Activated CD4-positive, CD25-positive, alpha-beta regulatory T cell (primary cell): ENCODE data around the gene FGF11.

ENCODE experiments used
- DNase-seq, 4 experiments: peaks; one replicate each; lab custom pipeline; 2025; lab: John Stamatoyannopoulos, UW

FGF11 gene

DNA sequence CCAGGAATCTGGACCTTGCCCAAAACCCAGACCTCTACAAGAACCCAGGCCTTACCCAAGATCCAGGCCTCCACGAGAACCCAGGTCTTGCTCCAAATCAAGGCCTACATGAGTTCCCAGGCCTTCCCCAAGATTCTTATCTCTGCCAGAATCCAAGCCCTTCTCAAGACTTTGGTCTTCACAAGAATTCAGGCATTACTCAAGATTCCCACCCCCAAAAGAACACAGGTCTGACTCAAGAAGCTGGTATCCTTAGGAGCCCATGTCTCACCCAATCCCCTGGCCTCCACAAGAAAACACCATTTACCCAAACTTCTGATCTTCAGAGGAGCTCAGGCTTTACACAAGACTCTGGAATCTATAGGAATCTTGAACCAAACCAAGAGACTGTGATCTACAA is 8.1 kb upstream of the FGF11 start:
- DNase-seq: no peak

DNA sequence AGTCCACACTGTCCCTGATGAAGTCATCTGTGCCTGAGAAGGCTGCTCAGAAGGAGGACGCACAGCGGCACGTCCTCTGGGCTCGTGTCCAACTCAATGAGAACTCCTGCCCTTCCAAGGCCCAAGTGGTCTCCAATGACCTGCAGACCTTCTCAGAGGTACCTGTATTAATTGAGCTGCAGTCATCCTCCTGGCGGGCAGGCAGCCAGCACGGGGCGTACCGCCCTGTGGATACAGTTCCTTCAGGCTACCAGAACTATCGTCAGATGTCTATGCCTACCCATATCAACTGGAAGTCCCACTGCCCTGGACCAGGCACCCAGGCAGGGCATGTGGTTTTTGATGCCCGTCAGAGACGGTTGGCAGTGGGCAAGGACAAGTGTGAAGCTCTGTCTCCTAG is 7.0 kb upstream of the FGF11 start:
- no peak for DNase-seq

DNA sequence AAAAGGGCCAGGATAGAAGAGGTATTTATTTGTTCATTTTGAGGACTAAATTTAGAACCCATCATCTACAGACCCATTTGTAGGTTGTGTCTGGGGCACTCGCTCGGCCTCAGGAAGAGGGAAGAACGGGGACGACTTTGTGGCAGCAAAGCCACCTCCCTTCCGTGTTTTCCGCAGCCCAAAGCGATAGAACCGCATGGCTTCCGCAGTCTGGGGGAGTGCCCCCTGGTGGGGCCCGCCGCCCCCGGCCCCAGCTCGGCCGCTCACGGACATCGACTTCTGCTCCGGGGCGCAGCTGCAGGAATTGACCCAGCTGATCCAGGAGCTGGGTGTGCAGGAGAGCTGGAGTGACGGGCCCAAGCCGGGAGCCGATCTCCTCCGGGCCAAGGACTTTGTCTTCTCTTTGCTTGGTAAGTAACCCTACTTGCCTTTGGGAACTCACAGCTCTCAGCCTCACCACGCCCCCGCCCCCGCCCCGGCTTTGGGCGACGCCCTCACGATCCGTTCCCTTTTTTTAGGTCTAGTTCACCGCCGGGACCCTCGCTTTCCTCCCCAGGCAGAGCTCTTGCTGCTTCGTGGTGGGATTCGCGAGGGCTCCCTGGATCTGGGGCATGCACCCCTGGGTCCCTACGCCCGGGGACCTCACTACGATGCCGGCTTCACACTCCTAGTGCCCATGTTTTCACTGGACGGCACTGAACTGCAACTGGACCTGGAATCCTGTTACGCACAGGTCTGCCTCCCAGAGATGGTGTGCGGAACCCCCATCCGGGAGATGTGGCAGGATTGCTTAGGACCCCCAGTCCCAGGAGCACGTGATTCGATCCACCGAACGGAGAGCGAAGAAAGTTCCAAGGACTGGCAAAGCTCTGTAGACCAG is 3.4 kb upstream of the FGF11 start:
- DNase-seq: peak in 2 of 4 experiments; percentile 35 to 51

DNA sequence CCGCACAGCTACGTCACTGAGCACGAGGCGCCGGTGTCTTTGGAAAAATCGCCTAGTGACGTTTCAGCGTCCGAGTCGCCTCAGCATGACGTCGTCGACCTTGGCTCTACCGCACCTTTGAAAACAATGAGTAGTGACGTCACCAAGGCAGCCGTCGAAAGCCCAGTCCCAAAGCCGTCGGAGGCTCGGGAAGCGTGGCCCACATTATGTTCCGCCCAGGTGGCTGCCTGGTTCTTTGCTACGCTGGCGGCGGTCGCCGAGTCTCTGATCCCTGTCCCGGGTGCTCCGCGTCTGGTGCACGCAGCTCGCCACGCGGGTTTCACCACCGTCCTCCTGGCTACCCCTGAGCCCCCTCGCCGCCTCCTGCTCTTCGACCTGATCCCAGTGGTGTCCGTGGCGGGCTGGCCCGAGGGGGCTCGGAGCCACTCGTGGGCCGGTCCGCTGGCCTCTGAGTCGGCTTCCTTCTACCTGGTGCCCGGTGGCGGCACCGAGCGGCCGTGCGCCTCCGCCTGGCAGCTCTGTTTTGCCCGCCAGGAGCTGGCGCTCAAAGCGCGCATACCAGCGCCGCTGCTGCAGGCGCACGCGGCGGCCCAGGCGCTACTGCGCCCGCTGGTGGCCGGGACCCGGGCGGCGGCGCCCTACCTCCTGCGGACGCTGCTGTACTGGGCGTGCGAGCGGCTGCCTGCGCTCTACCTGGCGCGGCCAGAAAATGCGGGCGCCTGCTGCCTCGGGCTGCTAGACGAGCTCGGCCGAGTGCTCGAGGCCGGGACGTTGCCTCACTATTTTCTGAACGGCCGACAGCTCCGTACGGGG is 2.5 kb upstream of the FGF11 start:
- peak; percentile 48 to 76 (median 68) for DNase-seq

DNA sequence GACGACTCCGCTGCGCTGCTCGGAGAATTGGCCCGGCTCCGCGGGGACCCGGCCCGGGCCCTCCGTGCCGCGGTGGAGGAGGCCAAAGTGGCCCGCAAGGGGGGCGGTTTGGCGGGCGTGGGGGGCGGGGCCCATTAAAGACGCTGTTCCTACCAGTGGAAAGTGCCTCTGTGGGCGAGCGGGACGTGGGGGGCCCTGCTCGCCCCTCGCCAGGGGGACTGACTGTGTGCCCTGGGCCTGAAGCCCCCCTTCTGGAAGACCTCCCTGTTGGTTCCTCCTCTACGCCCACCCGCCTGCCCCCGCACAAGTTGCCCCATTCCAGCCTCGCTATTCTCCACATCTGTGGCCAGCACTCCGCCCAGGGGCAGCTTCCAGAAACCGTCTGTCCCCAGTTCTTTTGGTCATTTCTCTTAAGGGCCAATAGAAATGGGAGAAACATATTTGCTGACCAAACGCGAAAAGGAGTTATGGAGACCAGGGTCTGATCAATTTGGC is 1.9 kb upstream of the FGF11 start:
- DNase-seq: no peak

DNA sequence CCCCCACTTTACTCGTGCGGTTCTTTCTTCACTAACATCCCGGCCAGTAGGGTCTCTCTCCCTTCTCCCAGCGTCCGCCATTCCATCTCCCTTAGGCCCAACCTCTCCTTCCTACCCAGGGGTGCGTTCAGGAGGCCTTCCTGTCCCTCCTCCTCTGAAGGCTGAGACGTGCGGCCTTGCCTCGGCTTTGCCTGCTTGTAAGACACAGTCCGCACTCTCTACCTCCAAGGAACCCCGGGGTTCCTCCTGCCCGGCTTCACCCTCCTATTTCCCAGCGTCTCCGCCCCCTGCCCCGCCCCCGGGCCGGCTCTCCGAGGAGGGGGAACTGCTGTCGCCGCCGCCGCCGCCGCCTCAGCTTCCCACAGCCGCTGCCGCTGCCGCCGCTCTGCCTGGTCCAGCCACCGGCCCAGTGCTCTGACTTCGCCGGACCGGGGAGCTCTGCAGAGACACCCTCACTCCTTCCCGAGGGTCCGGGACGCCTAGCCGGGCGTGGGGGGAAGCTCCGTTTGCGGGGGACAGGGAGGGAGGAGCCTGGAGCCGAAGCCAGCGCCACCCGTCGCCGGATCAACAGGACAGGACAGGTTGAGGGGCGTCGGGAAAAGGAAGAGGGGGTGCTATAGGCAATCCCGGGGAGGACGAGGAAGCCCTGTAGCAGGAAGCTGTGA is 1.2 kb upstream of the FGF11 start:
- peak in 1 of 4 experiments; percentile 19 for DNase-seq

DNA sequence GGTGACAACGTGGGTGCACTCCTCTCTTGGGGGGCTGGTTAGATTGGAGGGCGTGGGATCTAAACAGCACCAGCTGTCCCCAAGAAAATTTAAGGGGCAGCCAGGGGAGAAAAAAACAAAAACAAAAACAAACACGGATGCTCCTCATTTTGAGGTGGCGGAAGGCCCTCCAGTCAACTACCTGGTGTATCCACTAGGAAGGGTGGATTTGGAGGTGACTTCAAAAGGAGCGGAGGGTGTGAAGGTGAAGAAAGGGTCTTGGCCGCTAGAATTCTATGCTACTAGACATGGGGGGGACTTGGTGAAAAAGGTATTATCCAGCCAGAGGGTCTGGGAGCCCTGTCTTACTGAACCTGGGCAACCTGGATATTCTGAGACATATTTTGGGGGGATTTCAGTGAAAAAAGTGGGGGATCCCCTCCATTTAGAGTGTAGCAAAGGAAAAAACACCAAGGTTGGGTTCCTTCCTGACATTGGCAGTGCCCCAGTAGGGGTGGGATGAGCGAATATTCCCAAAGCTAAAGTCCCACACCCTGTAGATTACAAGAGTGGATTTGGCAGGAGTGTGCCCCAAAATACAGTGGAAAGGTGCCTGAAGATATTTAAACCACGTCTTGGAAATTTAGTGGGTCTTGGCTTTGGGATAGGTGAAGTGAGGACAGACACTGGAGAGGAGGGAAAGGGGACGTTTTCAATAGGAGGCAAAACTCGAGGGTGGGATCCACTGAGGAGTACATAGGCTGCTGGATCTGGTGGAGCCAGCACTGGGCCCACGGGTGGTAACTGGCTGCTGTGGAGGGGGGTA is 454 bp upstream of the FGF11 start:
- no peak for DNase-seq

DNA sequence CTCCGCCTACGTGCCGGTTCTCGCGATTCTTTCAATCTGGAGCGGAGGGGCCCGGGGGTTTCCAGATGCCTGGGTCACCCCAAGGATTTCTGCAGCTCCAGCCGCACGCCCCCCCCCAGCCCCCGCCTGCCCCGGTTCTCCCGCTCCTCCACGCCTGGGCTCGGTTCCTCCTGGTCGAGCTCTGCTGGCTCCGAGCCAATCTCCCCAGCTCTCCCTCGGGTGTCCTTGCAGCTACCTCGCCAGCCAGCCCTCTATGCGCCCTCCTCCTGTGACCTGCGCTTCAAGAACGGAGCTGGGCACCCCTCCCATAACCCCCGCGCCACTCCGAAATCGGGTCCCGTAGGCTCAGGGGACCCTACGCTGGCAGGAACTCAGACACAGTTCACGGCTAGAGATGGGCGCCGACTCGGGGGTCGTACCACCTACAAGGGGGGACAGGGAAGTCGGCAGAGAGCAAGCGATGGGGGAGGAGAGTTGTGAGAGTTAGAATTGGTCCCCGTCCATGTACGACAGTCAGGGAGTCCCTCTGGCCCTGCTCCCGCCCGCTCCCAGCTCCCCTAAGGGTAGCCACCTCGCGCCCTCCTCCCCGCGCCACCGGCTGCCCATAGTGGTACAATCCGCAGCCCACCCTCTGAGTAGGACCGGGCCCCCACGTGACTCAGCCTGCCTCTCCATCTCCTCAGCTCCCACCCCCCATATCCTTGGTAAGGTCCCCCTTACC is 961 bp downstream of the FGF11 start:
- no peak for DNase-seq

DNA sequence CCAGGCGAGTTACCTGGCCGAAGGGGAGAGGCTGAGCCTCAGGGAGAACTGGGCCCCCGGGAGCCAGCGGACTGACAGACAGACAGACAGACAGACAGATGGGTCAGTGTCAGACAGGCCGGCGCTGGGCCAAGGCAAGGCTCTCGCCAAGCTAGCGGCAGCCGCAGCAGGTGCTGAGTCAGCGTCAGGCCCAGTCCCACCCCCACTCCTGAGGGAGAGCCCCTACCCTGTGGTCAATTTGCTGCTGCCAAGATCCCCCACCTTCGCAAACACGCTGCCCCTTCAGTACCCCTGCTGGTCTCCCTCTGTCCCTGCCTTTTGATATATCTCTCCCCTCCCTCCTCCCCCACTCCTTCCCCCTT is 1.5 kb downstream of the FGF11 start:
- no peak for DNase-seq

DNA sequence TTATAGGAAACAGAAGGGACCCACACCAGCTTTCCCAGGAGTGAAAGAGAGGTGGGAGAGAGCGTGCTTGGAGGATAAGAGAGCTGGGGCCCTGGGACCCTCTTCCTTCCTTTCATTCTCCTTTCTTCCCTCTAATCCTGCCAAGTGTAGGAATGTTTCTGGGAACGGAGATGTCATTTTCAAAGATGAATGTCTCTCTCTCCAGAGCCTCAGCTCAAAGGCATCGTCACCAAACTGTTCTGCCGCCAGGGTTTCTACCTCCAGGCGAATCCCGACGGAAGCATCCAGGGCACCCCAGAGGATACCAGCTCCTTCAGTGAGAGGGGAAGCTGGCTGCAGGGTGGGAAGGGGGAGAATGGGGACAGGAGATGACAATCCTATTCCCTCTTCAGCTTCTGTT is 2.0 kb downstream of the FGF11 start:
- no peak for DNase-seq

DNA sequence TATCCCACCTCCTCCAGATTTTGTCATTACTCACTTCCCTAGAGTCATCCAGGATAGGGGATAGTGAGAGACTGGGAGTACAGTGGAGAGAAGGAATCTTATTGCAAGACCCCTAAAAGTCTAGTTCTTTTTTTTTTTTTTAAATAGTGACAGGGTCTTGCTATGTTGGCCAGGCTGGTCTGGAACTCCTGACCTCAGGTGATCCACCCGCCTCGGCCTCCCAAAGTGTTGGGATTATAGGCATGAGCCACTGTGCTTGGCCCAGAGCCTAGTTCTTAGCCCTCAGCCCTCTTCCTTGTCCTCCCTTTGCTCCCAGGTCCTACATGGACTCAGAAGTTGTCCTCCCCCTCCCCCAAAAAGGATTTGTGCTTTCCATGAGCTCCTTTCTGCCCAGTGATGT is 2.8 kb downstream of the FGF11 start:
- DNase-seq: no peak

DNA sequence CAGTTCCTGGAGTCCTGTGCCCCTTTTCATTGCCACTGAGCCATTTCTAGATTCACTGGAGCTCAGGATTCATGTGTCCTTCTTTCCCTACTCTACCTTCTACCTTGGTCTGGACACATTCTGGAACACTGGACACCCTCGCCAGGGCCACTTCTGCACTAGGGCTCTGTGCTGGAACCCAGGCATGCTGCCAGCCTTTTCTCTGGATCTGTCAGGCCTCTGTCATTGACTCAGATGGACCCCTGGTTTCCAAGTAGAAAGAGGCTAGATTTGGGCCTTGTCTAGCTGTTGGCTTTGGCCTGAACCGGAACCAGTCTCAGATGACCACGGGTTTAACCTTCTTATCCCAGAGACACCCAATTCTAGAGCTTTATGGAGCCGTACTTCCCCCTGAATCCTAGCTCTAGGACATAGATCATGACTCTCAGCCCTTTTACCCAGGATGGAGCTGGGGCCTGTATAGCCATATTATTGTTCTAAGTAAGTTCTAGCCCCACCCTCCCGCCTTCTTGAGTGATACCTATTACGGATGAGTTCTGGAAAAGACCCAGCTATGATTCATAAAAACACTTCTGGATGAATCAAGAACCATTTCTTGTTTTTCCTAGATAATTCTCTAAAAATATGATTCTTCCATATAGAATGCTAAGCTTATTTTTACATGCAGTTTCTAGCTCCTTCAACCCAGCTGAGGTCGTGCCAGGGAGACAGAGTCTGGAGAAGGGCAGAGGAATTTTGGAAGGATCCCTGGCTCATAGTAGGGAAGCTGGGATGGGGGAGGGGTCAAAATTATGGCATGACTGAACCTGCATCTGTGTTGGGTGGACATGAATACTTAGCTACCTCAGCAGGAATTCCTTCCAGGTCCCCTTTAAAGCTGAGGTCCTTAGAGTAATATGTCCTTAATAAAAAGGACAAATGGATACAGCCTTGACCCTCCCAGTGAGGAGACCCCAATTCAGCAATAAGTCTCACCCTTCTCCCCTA is 4.5 kb downstream of the FGF11 start:
- no peak for DNase-seq

DNA sequence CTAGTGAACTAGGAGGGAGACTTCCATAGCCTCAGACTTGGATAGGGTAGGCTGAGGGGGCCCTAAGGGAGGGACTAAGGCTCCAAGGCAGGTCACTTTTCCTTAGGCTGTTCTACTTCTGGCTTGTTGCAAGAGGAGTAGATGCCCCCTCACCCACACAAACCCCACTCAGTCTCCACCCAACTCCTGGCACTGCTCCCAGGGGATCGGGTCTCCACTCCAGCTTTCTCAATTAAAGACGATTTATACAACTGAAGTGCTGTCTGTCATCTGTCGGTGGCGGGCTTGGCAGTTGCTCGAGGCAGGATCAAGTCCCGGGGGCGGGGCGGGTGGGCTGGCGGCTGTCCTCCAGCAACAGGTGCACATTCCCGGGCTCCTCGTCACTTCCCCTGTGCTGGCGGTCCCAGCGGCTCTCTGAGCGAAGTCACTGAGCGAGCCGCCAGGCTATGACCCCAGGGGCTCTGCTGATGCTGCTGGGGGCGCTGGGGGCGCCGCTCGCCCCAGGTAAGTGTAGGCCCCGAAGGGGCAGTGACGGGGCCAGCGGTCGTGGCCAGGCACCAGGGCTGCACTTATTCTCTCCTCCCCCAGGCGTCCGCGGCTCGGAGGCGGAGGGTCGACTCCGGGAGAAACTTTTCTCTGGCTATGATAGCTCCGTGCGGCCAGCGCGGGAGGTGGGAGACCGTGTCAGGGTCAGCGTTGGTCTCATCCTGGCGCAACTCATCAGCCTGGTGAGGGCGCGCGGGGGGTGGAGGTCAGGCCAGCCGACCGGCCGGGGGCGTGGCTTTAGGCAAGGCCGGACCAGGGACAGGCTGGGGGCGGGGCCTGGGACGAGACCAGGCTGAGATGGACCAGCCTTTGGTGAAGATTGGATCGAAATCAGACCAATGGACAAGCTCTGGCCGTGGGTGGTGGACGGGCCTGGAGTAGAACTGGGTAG is 5.6 kb downstream of the FGF11 start, which contains the start of gene CHRNB1:
CHRNB1 (plus strand) TSS at position 380 of the 937 bp plus-strand sequence; CDS start at position 447, 67 bp downstream.
- no peak for DNase-seq

DNA sequence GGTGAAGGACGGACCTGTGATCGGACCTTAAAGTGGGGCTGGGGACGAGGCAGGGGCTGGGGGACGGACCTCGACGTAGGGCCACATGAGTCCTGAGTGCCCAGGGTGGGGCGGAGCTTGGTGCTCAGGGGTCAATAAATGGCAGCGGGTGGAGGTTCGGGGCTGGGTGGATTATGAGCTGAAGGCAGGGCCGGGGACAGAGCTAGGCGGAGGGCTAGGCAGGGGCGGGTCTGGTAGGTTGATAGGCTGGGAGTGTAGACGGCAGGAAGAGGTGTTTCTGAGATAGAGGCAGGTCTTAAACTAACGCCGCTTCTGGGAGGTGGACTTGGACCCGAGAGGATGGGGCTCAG is 6.3 kb downstream of the FGF11 start:
- DNase-seq: peak in 1 of 4 experiments; percentile 14

DNA sequence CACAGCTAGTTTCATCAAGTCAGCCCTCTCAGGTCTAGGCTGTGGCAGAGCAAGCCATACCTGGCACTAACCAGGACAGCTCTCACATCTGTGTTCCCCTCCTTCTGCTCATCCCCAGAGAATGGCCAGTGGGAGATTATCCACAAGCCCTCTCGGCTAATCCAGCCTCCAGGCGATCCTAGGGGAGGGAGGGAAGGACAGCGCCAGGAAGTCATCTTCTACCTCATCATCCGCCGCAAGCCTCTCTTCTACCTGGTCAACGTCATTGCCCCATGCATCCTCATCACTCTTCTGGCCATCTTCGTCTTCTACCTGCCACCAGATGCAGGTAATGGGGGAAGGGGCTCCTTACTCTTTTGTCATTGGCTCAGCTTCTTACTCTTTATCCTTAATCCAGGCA is 9.1 kb downstream of the FGF11 start:
- no peak for DNase-seq

DNA sequence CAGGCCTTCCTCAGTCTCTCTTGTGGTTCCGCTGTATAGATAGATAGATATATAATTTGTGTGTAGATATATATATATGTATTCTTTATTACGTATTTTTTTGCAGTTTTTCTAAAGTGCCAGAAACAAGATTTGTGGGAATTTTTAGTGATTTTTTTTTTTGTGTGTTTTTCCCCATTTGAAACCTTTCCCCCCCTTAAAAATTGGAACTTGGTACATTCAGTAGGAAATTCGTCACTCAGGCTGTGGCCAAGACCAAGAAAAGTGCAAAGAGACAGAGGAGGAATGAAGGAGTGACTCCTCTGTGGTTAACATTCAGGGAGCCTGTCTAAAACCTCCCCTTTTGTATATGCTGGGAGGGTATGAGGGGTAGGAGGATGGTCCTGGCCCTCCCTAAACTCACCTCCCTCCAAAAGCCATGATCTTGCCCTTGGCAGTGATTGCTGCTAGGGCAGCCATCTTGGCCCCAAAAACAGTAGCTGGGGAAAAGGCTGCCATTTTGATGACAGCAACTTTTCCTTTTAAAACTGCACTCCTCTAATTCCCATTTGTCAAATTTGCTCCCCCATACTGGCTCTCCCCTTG is 20.7 kb downstream of the FGF11 start:
- no peak for DNase-seq

DNA sequence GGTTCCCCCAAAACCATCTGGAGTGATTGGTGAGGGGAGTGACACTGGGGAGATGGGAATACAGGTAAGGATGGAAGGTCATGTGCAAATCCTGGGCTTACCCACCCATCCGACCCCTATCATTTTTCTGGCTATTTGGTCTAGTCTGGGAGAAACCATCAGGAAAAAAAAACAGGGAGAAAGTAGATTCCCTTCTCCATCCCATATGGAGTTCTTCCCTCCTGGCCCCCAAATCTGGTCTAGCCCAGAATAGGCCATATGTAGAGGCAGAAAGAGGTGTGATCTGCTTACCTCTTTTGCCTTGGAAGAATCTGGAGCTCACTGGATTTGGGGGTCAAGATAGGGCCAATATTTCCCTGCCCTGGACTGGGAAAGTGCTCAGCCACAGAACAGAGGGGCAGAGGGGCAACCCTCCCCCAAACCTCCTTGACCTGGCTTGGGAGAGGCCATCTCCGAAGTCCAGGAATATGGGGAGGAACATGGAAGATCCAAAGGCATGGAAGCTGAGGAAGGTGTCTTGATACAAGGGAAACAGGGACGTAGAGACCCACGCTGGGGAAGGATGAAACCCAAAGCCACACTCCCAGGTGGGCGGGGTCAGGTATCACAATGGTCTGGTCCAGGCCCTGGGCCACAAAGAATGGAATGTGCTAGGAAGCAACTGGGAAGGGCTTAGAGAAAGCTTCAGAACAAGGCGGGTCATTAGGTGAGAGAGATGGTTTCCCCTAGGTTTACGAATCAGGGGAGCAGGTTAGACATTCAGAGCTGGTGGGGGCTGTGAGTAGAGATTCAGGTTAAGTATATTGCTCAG is 21.7 kb downstream of the FGF11 start:
- DNase-seq: no peak
